K562 (cell line): ENCODE results near the gene JAKMIP1. TPM values are rescaled to one million over a fixed set of nuclear protein-coding genes. Genes with fewer than 3 reads are reported as not detected.

Source experiments
- ATAC-seq: fragments of 200-7000 bp; cut with Tn5 transposase; 3 replicates; pipeline ENCODE4 v1.9.1; 2020; ENCODE audit warnings: moderate library complexity
- BruUV-seq: library from RNA; stranded (reverse); fragments of 400-500 nt; replicated peaks from 2 replicates; lab custom pipeline; 2021; lab: Mats Ljungman, UMichigan
- CTCF ChIA-PET: fragments of 300-600 bp; formaldehyde crosslinking; extraction: SDS; loops from one replicate; lab custom pipeline; 2021; ENCODE audit warnings: low intra/inter-chr PET ratio; lab: Yijun Ruan, JAX
- POLR2A ChIA-PET: fragments of 300-600, 350-650 bp; sonication (Branson Sonifier 250); formaldehyde crosslinking; extraction: SDS; loops from one replicate; lab custom pipeline; 2021; ENCODE audit warnings: antibody characterized with exemption, inconsistent platforms; lab: Yijun Ruan, JAX
- DNase-seq, 4 experiments: peaks; one replicate each; pipeline versions ENCODE4 v3.0.0 to v3.0.0-alpha.2; 2011 to 2018; ENCODE audit warnings: low spot score in 3 of 4, mixed read lengths in 3 of 4; ENCODE audit errors: extremely low read depth in 1 of 4
- FAIRE-seq: peaks from 2 replicates; lab custom pipeline; 2011; peaks lifted over from hg19 to GRCh38; lab: Jason Lieb, UNC
- H2AFZ ChIP-seq: 2 replicates; pipeline ENCODE4 v1.6.0; 2011; ENCODE audit warnings: low read depth, low read length, control low read depth, inconsistent platforms
- H3K27ac ChIP-seq: fragments of 200-600 bp; 3 replicates; pipeline ENCODE4 v1.8.0; 2011; ENCODE audit warnings: low read depth, mild to moderate bottlenecking, control low read depth, inconsistent platforms, low read length, moderate library complexity, mixed read lengths; ENCODE audit errors: extremely low read depth
- H3K27me3 ChIP-seq, 2 experiments: fragments of 300-600 bp in 1 of 2; 2 replicates in 1 of 2; 3 replicates in 1 of 2; pipeline versions ENCODE4 v1.6.0 to v1.8.0; 2011; ENCODE audit warnings: inconsistent platforms in 2 of 2, low read length in 2 of 2, mild to moderate bottlenecking in 1 of 2, mixed read lengths in 1 of 2, moderate library complexity in 1 of 2; ENCODE audit not compliant: control insufficient read depth in 2 of 2, insufficient read depth in 2 of 2
- H3K36me3 ChIP-seq: fragments of 300-600 bp; 3 replicates; pipeline ENCODE4 v1.8.0; 2011; ENCODE audit warnings: mild to moderate bottlenecking, low read length, inconsistent platforms; ENCODE audit not compliant: control insufficient read depth, insufficient read depth
- H3K4me1 ChIP-seq, 2 experiments: fragments of 200-600 bp in 1 of 2; replicated peaks in 1 of 2; 2 replicates in 1 of 2; 3 replicates in 1 of 2; pipeline versions ENCODE4 v1.5.1 to v1.8.0; 2011; ENCODE audit warnings: inconsistent platforms in 2 of 2, low read length in 2 of 2, mild to moderate bottlenecking in 1 of 2, mixed read lengths in 1 of 2, moderate library complexity in 1 of 2; ENCODE audit not compliant: control insufficient read depth in 2 of 2, insufficient read depth in 2 of 2
- H3K4me2 ChIP-seq: 2 replicates; pipeline ENCODE4 v1.6.1; 2011; ENCODE audit warnings: low read length, control low read depth, inconsistent platforms, mixed read lengths; ENCODE audit not compliant: insufficient read depth
- H3K4me3 ChIP-seq: fragments of 200-600 bp; sonication (generic), shearing (Covaris generic); 2 replicates; pipeline ENCODE4 v1.5.1; 2016; ENCODE audit warnings: control low read depth, inconsistent platforms
- H3K79me2 ChIP-seq: fragments of 200-600 bp; 3 replicates; pipeline ENCODE4 v1.8.0; 2011; ENCODE audit warnings: low read length, inconsistent platforms; ENCODE audit not compliant: control insufficient read depth, insufficient read depth
- H3K9ac ChIP-seq, 2 experiments: 2 replicates each; pipeline versions ENCODE4 v1.6.0 to v1.6.1; 2011; ENCODE audit warnings: low read depth in 2 of 2, low read length in 2 of 2, control low read depth in 1 of 2, inconsistent platforms in 1 of 2, mild to moderate bottlenecking in 1 of 2, mixed read lengths in 1 of 2; ENCODE audit not compliant: insufficient read depth in 1 of 2
- H3K9me1 ChIP-seq: one replicate; pipeline ENCODE4 v1.6.0; 2011; ENCODE audit warnings: inconsistent platforms, mild to moderate bottlenecking, low read length, moderate library complexity; ENCODE audit not compliant: control insufficient read depth, insufficient read depth
- H3K9me3 ChIP-seq: replicated peaks from 2 replicates; pipeline ENCODE4 v1.5.1; 2011; ENCODE audit warnings: low read depth, low read length, inconsistent platforms; ENCODE audit not compliant: control insufficient read depth, insufficient read depth
- H4K20me1 ChIP-seq: replicated peaks from 2 replicates; pipeline ENCODE4 v1.6.1; 2011; ENCODE audit warnings: low read length, inconsistent platforms, mixed read lengths; ENCODE audit not compliant: control insufficient read depth, insufficient read depth
- ARID3A ChIP-seq: IDR thresholded peaks from 2 replicates; pipeline ENCODE4 v1.6.1; 2012; ENCODE audit warnings: low read depth, low read length, improper control_type of control experiment, borderline replicate concordance
- HDGF ChIP-seq: fragments of 450-650 bp; IDR thresholded peaks from 2 replicates; pipeline ENCODE4 v1.6.1; 2016
- WGBS: fragments of 100-300 bp; shearing (Covaris generic); methylation state at CpG from one replicate; pipeline ENCODE4 v1.1.6; 2016; ENCODE audit warnings: low coverage, mixed read lengths; ENCODE audit not compliant: insufficient coverage; ENCODE audit errors: missing lambda C conversion rate; 5-methylcytosine and 5-hydroxymethylcytosine counted together
- in situ Hi-C: fragments of 300-500 bp; cut with MboI; formaldehyde crosslinking; loops from 4 replicates; pipeline ENCODE4 v1.15.0; 2018; ENCODE audit warnings: inconsistent platforms, mixed read lengths
- intact Hi-C: fragments of 100-400 bp; cut with micrococcal nuclease; formaldehyde crosslinking; loops from 2 replicates; pipeline ENCODE4 v1.14.2; 2022
- polyA plus RNA-seq, 8 experiments: library from polyadenylated mRNA; depleted of rRNA in 4 of 8; stranded (reverse) in 5 of 8; unstranded in 3 of 8; fragments of >200 nt; fragmentation: Nextera tagmentation in 2 of 8; fragmentation: Illumina TruSeq in 1 of 8; extraction: Ambion mirVana in 2 of 8; extraction: Trizol in 1 of 8; gene quantifications; 2 replicates each; pipeline versions ENCODE4 v1.2.1 to v1.2.3, GENCODE V29; 2011 to 2014; ENCODE audit warnings: inconsistent platforms in 1 of 8, missing spikeins in 1 of 8
- total RNA-seq, 7 experiments: library from RNA; depleted of rRNA in 6 of 7; stranded (reverse); fragments of >200 nt in 6 of 7; fragmentation: Illumina TruSeq in 2 of 7; extraction: Trizol in 2 of 7; gene quantifications; 2 replicates each; pipeline versions ENCODE4 v1.2.1 to v1.2.3, GENCODE V29; 2011 to 2021; ENCODE audit warnings: low replicate concordance in 1 of 7

JAKMIP1 gene
- total and polyA plus RNA-seq, 9 of the 15 experiments (the other 6 are each of a cell fraction or from before 2014, with no cell fraction given): not detected

GRCh38 chr4:6115746-6116586 lies 84.4 kb downstream of the JAKMIP1 start:
- H3K4me2 ChIP-seq: no peak overlapping the region
- H3K27me3 ChIP-seq: peaks cover 2 to 59% of the 10 kb centered on the region in 2 experiments; a peak in 3 of 5 replicates
- POLR2A ChIA-PET: interaction anchor here (0.6 to 0.7 kb wide), 2 partner anchors 113 to 1036 kb away, joined by 3 to 6 read pairs; no protein-coding TSS in a partner anchor
- H4K20me1 ChIP-seq: peaks cover 13% of the 10 kb centered on the region; the same call in 1 of the 2 replicates
- WGBS: 0% methylated on average over 22 of the region's 23 CpGs
- H3K79me2 ChIP-seq: no peaks in the 10 kb centered on the region
- in situ Hi-C loops (no loop called here), intact Hi-C loops (no loop called here)
- DNase-seq (no peak), ATAC-seq (no peak), FAIRE-seq (no peak)
- H3K9ac ChIP-seq: no peak overlapping the region; a peak in 1 of 4 replicates
- H3K4me3 ChIP-seq: no peak overlapping the region
- no TSS peak for BruUV-seq
- H2AFZ ChIP-seq: no peak overlapping the region
- no peaks in the 10 kb centered on the region for H3K9me1 ChIP-seq
- CTCF ChIA-PET: no interaction called here
- no peaks in the 10 kb centered on the region for H3K9me3 ChIP-seq
- no peaks in the 10 kb centered on the region for H3K36me3 ChIP-seq
- no peak overlapping the region for H3K27ac ChIP-seq
- no peaks in the 10 kb centered on the region for H3K4me1 ChIP-seq
- TF ChIP-seq HDGF (no peak), ARID3A (no peak)
